ENCODE results near the gene CTAG1B.
"Not testable (repeated sequence)": the region's sequence is repeated elsewhere in the genome, so short reads cannot be mapped to it uniquely, and the experiment has no call there.

Gene CTAG1B

DNA sequence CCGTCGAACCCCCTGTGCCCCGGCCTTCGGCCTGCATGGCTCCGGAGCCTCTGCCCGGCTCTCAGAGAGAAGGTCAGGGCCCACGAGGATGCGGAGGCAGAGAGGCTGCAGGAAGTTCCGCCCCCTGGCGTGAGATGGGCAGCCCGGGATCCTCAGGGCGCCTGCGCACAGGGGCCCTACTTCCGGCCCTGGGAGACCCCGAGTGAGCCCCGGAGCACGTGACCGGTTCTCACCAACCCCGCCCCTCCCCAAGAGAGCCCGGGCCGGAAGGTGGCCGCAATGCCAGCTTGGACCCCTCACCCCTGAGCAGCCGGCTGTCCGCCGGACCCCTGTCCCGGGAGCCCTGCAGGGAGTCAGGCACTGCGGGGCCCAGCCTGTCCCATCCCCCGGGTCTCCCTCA, at the start of gene CTAG1B:
Gene CTAG1B (minus strand): TSS at position 101 of the 400 bp plus-strand sequence. CDS start 64 bp downstream, at position 37.
- not testable (repeated sequence) for DNase-seq

- DNase-seq = no peak
Observed at GRCh38 chrX:154661899-154662298, 42.8 kb upstream of the CTAG1B start.

DNA sequence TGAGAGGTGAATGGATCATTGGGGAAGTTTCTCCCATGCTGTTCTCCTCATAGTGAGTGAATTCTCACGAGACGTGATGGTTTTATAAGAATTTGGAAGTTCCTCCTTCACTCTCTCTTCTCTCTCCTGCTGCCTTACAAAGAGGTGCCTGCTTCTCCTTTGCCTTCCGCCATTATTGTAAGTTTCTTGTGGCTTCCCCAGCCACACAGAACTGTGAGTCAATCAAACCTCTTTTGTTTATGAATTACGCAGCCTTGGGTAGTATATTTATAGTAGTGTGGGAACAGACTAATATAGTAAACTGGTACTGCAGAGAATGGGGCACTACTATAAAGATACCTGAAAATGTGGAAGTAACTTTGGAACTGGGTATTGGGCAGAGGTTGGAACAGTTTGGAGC, 42.1 kb upstream of the CTAG1B start:
- no peak for DNase-seq

DNA sequence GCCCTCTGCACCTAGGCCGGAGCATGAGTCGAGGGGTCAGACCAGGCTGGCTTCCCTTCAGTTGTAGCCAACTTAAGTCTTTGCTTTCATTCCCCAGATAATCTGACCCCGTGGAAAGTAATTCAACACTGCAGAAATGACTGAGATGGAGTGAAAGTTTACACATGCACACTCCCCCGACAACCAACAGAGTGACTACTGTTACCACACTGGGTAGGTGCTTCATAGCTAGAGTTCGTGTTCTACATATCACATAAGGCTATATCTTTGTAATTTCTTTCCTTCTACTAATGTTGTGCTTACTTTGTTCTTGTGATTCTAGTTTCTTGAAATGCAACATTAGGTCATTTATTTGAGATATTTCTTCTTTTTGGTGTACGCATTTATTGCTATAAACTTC, 41.5 kb upstream of the CTAG1B start:
- no peak for DNase-seq

DNA sequence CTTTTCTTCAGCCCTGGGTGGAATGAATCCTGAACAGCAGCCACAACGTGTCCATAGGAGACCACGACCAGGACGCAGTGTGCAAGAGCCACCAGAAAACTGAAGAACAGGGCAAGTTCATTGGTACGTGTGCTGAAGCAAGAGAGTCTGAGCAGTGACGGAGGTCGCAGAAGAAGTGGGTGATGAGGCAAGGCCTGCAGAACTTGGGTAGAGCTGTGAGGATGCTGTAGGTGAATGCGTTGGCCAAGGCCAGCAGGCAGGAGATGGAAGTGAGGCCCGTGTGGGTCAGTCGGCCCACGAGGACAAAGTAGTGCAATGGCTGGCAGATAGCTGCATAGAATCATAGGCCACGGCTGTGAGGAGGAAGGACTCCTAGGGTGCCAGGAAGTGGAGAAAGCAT, 39.9 kb upstream of the CTAG1B start:
- DNase-seq = no peak

DNA sequence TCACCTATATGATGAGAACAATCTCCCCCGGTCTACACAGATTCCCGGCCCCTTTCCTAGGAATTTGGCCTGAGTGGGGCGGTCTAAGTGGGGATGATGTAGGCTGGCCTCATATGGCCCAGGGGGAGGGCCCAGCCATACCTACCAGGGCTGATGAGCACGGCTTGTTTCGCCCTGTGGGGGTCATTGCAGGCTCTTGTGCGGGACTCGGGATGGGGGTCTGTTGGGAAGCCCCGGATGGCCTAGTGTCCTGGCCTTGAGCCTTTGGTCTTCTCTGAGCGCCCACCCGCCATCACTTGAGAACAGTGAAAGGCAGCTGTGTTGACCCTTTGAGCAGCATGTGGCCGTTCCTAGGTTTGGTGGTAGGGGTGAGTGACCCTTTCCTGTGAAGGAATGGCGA, 39.1 kb upstream of the CTAG1B start:
- DNase-seq = no peak

DNA sequence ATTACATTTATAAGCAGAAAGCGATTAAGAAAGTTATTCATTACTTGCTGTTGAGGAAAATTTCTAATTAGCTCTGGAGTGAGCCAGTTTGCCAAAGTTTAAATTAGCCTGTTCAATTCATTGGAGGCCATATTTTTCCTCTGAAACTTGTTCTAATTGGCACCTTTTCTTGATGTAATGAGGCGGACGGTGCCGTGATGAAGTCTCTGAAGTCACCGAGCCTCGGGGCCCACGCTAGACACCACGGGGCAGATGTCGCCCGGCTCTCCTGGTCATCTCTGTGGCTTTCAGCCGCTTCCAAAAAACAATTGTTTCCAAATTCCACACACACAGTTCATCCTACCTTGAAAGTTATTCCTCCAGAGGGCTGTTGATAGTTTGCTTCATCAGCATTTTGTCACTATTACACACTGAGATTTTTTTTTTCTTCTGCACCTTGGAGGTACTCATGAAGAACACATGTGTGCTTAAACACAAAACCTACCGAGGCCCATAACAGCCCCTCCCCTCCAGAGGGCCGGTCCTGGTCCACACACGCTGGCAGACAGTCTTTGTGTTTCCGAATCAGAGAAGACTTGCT, 38.2 kb upstream of the CTAG1B start:
- DNase-seq = no peak

- DNase-seq = no peak
Observed at GRCh38 chrX:154655786-154656185, 36.7 kb upstream of the CTAG1B start.

DNA sequence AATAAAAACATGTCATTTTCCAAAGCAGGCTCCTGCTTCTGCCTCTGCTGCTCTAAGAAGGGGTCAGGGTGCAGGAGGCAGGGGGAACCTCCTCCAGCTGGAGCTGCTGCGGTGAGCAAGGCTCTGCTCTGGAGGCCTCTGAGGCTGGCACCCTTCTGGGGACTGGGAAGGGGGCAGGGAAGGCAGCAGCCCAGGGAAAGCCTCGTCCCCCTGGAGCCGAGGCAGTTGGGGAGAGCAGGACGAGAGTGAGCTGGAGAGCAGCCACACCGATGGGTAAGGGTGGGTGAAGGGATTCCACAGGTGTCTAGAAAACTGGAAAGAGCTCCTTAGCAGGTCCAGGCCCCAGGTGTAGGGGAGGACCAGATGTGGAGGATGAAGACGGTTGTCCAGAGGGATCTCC, 36.3 kb upstream of the CTAG1B start:
- DNase-seq = no peak

GRCh38 chrX:154654925-154655324, 35.8 kb upstream of the CTAG1B start:
- DNase-seq = no peak

- no peak for DNase-seq
Observed at GRCh38 chrX:154654372-154654771, 35.3 kb upstream of the CTAG1B start.

GRCh38 chrX:154653413-154653812, 34.3 kb upstream of the CTAG1B start, which contains the start of gene CTAG2:
CTAG2 (minus strand) TSS chrX:154653579; CDS start chrX:154653515, 64 bp downstream.
- not testable (repeated sequence) for DNase-seq

DNA sequence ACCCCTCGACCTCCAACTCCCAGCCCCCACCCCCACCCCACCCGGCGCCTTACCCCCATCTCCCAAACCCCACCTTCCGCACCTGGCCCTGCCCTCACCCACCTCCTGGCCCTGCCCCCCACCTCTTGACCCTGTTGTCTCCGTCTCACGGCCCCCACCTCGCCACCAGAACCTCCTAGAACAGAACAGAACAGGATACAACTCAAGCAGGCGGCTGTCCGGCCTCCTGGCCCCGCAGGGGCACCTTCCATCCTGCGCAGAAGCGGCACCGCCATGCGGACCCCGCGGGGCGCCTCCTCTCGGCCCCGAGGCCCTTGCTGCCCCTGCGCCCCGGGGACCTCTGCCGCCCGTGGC, 33.9 kb upstream of the CTAG1B start:
- no peak for DNase-seq

- DNase-seq = no peak
Observed at GRCh38 chrX:154652311-154653047, 33.4 kb upstream of the CTAG1B start.

GRCh38 chrX:154650221-154650510, 31.1 kb upstream of the CTAG1B start:
- no peak for DNase-seq

GRCh38 chrX:154649503-154650220, 30.6 kb upstream of the CTAG1B start:
- DNase-seq = no peak

DNA sequence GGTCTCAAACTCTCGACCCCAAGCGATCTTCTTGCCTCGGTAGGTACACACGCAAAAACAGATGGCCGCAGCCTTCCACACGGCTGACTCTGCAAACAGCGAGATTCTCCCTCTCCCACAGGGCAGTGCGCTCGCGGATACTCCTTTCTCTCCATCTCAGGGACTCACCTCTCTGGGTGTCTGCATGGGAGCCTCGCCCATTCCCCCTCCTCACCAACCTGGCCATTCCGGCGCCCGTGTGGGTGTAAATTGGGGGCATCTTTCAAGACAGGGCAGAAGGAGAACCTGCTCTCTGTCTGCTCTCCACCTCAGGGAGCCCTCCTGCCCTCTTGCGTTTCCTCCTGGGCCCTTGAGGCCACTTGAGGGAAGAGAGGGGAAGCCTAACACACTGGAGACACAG, 29.8 kb upstream of the CTAG1B start:
- DNase-seq = no peak

DNA sequence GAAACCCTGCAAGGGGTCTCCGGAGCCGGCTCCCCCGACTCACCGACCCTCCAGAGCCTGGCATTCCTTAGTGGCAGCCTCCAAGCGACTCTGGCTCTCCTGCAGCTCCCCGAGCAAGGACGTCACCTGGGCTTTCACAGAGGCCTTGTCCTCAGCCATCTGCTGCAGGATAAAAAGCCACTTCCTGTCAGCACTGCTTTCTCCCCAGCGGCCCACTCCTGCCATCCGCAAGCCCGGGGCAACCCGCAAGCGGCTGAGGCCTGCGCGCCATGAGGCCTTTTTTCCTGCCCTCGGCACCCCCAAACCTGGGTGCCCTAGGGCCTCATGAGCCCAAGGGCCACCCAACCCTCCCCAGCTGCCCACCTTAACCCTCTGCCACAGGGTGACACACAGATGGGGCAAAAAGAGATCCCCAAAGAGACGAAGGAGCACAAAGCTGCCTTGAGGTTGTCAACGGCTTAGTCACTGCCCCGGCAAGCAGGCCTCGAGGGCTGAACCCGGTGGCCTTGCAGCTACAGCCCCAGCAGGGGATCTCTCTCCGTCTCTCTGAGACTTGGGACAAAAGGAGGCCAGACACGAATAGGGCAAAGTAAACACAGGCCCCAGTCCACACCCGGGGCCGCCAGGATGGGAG, 26.8 kb upstream of the CTAG1B start:
- DNase-seq = not testable (repeated sequence)

DNA sequence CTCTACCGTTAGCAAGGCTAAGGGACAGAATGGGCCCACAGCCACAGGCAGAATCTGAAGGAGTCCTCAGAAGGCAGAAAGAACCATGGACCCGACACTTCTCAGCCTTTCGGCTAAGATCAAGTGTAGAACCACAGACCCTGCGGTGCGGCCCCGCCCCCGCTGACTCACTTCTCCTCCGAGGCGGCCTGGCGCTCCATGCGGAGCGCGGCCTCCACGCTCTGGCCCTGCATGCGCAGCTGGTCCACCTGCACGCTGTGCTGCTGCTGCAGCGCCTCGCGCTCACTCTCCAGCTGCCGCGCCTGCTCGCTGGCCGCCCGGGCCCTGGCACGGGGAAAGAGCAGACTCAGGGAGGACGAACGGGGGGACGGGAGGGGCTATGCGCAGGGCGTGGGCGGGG, 24.6 kb upstream of the CTAG1B start:
- DNase-seq = not testable (repeated sequence)

- not testable (repeated sequence) for DNase-seq
Observed at GRCh38 chrX:154641740-154642139, 22.7 kb upstream of the CTAG1B start.

DNA sequence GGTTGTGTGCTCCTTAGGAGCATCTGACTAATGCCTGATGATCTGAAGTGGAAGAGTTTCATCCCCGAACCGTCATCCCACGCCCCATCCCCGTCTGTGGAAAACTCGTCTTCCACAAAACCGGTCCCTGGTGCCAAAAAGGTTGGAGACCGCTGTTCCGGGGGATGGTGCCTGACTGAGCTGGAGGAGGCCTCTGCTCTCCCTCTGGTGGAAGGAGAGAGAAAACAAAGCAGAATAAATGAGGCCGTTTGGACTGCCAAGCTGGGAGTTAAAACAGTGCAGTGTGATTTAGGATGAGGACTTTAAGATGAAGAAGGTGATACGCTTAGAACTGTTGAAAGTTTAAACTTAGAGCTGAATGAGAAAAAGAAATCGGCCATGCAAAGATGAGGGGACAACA, 14.6 kb upstream of the CTAG1B start:
- not testable (repeated sequence) for DNase-seq

- DNase-seq = not testable (repeated sequence)
Observed at GRCh38 chrX:154630949-154631348, 11.9 kb upstream of the CTAG1B start.

DNA sequence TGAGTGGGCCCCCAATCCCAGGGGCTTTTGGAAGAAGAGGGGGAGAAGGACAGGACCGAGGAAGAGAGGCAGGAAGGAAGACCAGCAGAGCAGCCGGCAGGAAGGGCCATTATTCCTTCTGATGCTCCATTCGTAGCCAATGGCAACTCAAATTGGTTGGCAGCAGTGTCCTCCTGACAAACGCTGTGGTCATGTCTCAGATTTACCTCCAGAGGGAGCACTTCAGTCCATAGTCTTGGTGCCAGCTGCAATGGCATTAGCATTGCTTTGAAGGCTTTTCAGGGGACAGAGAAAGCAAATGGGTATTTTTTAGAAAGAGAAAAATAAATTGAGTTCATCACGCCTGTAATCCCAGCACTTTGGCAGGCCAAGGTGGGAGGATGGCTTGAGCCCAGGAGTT, 9.9 kb upstream of the CTAG1B start:
- DNase-seq = not testable (repeated sequence)
